ENCODE measurements around the gene DERA. TPM values are rescaled to one million over a fixed set of nuclear protein-coding genes. Genes with fewer than 3 reads are reported as not detected.

The DERA gene
- total RNA-seq, 1 donor from 2014 or later = 44.9 TPM

DNA sequence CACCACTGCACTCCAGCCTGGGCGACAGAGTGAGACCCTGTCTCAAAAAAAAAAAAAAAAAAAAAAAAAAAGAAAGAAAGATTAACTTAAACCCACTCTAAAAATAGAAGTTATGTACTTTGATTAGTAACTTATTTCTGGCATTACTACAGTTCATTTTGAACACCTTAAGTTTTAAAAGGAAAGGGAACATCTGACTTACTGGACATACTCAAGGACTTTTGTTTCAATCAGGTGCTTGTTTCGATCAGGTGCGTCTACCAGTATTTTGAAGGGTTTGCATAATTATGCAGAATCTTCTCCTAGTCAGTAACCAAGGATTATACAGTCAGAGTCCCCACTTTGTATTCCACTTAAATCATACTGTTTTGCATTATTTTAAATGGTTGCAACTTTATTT is 105.6 kb downstream of the DERA start:
- peaks cover 3% of the 10 kb centered on the region in 3 donors for H3K4me1 ChIP-seq (ENCODE audit: control insufficient read depth in 3 of 3, insufficient read depth in 3 of 3, low read length in 3 of 3)
- H3K27ac ChIP-seq (ENCODE audit: low read depth, low read length) = no peak overlapping the region
- no peak overlapping the region for H3K4me3 ChIP-seq (ENCODE audit: low read length in 3 of 3)
- peaks cover 0 to 3% (median 0%) of the 10 kb centered on the region in 3 donors for H3K9me3 ChIP-seq (ENCODE audit: control insufficient read depth in 3 of 3, low read length in 3 of 3)
- no peaks in the 10 kb centered on the region for H3K27me3 ChIP-seq (ENCODE audit: control insufficient read depth in 3 of 3, insufficient read depth in 3 of 3, low read length in 3 of 3)
- peaks cover 0 to 10% (median 3%) of the 10 kb centered on the region in 3 donors for H3K36me3 ChIP-seq (ENCODE audit: control insufficient read depth in 3 of 3, insufficient read depth in 3 of 3, low read length in 3 of 3)
- no peak overlapping the region for H3K9ac ChIP-seq (ENCODE audit: low read depth in 1 of 3, low read length in 3 of 3)

GRCh38 chr12:16018306-16018705 is 107.2 kb downstream of the DERA start:
- Histone ChIP-seq H3K4me1 (ENCODE audit: control insufficient read depth in 3 of 3, insufficient read depth in 3 of 3, low read length in 3 of 3) (no peaks in the 10 kb centered on the region), H3K36me3 (ENCODE audit: control insufficient read depth in 3 of 3, insufficient read depth in 3 of 3, low read length in 3 of 3) (peaks cover 0 to 10% (median 5%) of the 10 kb centered on the region in 3 donors), H3K27ac (ENCODE audit: low read depth, low read length) (no peak overlapping the region), H3K27me3 (ENCODE audit: control insufficient read depth in 3 of 3, insufficient read depth in 3 of 3, low read length in 3 of 3) (no peaks in the 10 kb centered on the region), H3K4me3 (ENCODE audit: low read length in 3 of 3) (no peak overlapping the region), H3K9me3 (ENCODE audit: control insufficient read depth in 3 of 3, low read length in 3 of 3) (peaks cover 0 to 3% (median 0%) of the 10 kb centered on the region in 3 donors), H3K9ac (ENCODE audit: low read depth in 1 of 3, low read length in 3 of 3) (no peak overlapping the region)

DNA sequence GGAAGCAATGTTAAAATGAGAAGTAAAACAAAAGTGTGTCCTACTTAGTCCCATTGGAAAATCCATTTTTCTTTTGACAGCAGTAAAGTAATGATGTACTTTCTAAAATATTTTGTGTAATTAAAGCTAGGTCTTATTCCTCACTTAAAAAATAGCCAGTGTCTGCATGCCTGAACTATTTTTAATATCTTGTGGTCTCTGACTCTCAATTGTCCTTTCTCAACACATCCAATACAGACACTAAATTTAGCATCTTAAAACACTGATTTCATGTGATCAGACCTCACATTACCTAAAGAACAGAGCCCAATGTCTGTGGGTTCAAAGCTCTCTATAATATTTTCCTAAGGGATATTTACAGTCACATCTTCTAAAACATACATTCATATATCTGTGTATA is 108.0 kb downstream of the DERA start:
- Histone ChIP-seq H3K36me3 (ENCODE audit: control insufficient read depth in 3 of 3, insufficient read depth in 3 of 3, low read length in 3 of 3) (peaks cover 0 to 9% (median 5%) of the 10 kb centered on the region in 3 donors), H3K27me3 (ENCODE audit: control insufficient read depth in 3 of 3, insufficient read depth in 3 of 3, low read length in 3 of 3) (no peaks in the 10 kb centered on the region), H3K4me1 (ENCODE audit: control insufficient read depth in 3 of 3, insufficient read depth in 3 of 3, low read length in 3 of 3) (no peaks in the 10 kb centered on the region), H3K4me3 (ENCODE audit: low read length in 3 of 3) (no peak overlapping the region), H3K27ac (ENCODE audit: low read depth, low read length) (no peak overlapping the region), H3K9me3 (ENCODE audit: control insufficient read depth in 3 of 3, low read length in 3 of 3) (peaks cover 0 to 3% (median 0%) of the 10 kb centered on the region in 3 donors), H3K9ac (ENCODE audit: low read depth in 1 of 3, low read length in 3 of 3) (no peak overlapping the region)

DNA sequence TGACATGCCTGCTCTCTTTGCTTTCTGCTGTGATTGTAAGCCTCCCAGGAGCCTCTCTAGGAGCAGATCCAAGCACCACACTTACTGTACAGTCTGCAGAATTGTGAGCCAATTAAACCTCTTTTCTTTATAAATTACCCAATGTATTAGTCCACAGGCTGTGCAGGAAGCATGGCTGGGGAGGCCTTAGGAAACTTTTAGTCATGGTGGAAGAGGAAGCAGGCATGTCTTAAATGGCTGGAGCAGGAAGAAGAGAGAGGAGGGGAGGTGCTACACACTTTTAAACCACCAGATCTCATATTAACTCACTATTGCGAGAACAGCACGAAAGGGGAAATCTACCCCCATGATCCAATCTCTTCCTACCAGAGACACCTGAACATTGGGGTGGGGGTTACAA is 108.9 kb downstream of the DERA start:
- Histone ChIP-seq H3K4me1 (ENCODE audit: control insufficient read depth in 3 of 3, insufficient read depth in 3 of 3, low read length in 3 of 3) (no peaks in the 10 kb centered on the region), H3K4me3 (ENCODE audit: low read length in 3 of 3) (no peak overlapping the region), H3K27me3 (ENCODE audit: control insufficient read depth in 3 of 3, insufficient read depth in 3 of 3, low read length in 3 of 3) (no peaks in the 10 kb centered on the region), H3K27ac (ENCODE audit: low read depth, low read length) (no peak overlapping the region), H3K9ac (ENCODE audit: low read depth in 1 of 3, low read length in 3 of 3) (no peak overlapping the region), H3K9me3 (ENCODE audit: control insufficient read depth in 3 of 3, low read length in 3 of 3) (no peaks in the 10 kb centered on the region), H3K36me3 (ENCODE audit: control insufficient read depth in 3 of 3, insufficient read depth in 3 of 3, low read length in 3 of 3) (peaks cover 0 to 5% (median under 1%) of the 10 kb centered on the region in 3 donors)

GRCh38 chr12:16021026-16021425 is 109.9 kb downstream of the DERA start:
- H3K4me3 ChIP-seq (ENCODE audit: low read length in 3 of 3) = no peak overlapping the region
- no peak overlapping the region for H3K27ac ChIP-seq (ENCODE audit: low read depth, low read length)
- no peaks in the 10 kb centered on the region for H3K9me3 ChIP-seq (ENCODE audit: control insufficient read depth in 3 of 3, low read length in 3 of 3)
- H3K27me3 ChIP-seq (ENCODE audit: control insufficient read depth in 3 of 3, insufficient read depth in 3 of 3, low read length in 3 of 3) = no peaks in the 10 kb centered on the region
- no peak overlapping the region for H3K9ac ChIP-seq (ENCODE audit: low read depth in 1 of 3, low read length in 3 of 3)
- no peaks in the 10 kb centered on the region for H3K4me1 ChIP-seq (ENCODE audit: control insufficient read depth in 3 of 3, insufficient read depth in 3 of 3, low read length in 3 of 3)
- H3K36me3 ChIP-seq (ENCODE audit: control insufficient read depth in 3 of 3, insufficient read depth in 3 of 3, low read length in 3 of 3) = peaks cover 0 to 2% (median 0%) of the 10 kb centered on the region in 3 donors

DNA sequence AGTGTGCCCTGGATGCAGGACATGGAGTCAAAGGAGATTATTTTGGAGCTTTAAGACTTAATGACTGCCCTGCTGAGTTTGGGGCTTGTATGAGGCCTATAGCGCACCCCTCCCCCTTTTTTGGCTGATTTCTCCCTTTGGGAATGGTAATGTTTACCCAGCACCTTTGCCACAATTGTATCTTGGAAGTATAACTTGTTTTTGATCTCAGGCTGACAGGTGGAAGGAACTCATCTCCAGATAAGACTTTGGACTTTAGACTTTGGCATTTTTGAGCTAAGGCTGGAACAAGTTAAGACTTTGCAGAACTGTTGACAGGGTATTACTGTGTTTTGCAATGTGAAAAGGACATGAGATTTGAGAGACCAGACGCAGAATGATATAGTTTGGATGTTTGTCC is 110.5 kb downstream of the DERA start:
- Histone ChIP-seq H3K9me3 (ENCODE audit: control insufficient read depth in 3 of 3, low read length in 3 of 3) (no peaks in the 10 kb centered on the region), H3K4me3 (ENCODE audit: low read length in 3 of 3) (no peak overlapping the region), H3K36me3 (ENCODE audit: control insufficient read depth in 3 of 3, insufficient read depth in 3 of 3, low read length in 3 of 3) (peaks cover 0 to 2% (median 0%) of the 10 kb centered on the region in 3 donors), H3K4me1 (ENCODE audit: control insufficient read depth in 3 of 3, insufficient read depth in 3 of 3, low read length in 3 of 3) (no peaks in the 10 kb centered on the region), H3K27me3 (ENCODE audit: control insufficient read depth in 3 of 3, insufficient read depth in 3 of 3, low read length in 3 of 3) (no peaks in the 10 kb centered on the region), H3K27ac (ENCODE audit: low read depth, low read length) (no peak overlapping the region), H3K9ac (ENCODE audit: low read depth in 1 of 3, low read length in 3 of 3) (no peak overlapping the region)

DNA sequence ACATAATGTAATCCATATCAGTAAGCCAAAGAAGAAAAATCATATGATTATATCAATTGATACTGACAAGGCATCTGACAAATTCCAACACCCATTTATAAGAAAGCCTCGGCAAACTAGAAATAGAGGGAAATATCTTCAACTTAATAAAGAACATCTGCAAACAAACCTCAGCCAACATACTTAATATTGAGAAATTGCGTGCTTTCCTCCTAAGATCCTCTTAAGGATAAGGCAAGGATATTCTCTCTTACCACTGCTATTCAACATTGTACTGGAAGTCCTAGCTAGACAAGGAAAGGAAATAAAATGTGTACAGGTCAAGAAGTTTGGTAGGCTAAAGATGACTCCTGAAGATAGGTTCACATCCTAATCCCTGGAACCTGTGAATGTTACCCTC is 115.9 kb downstream of the DERA start:
- H3K27me3 ChIP-seq (ENCODE audit: control insufficient read depth in 3 of 3, insufficient read depth in 3 of 3, low read length in 3 of 3) = no peaks in the 10 kb centered on the region
- no peak overlapping the region for H3K4me3 ChIP-seq (ENCODE audit: low read length in 3 of 3)
- H3K9ac ChIP-seq (ENCODE audit: low read depth in 1 of 3, low read length in 3 of 3) = no peak overlapping the region
- no peaks in the 10 kb centered on the region for H3K4me1 ChIP-seq (ENCODE audit: control insufficient read depth in 3 of 3, insufficient read depth in 3 of 3, low read length in 3 of 3)
- H3K9me3 ChIP-seq (ENCODE audit: control insufficient read depth in 3 of 3, low read length in 3 of 3) = no peaks in the 10 kb centered on the region
- no peak overlapping the region for H3K27ac ChIP-seq (ENCODE audit: low read depth, low read length)
- peaks cover 0 to 1% (median 0%) of the 10 kb centered on the region in 3 donors for H3K36me3 ChIP-seq (ENCODE audit: control insufficient read depth in 3 of 3, insufficient read depth in 3 of 3, low read length in 3 of 3)

GRCh38 chr12:16030744-16031143 is 119.6 kb downstream of the DERA start:
- H3K9me3 ChIP-seq (ENCODE audit: control insufficient read depth in 3 of 3, low read length in 3 of 3) = no peaks in the 10 kb centered on the region
- no peak overlapping the region for H3K9ac ChIP-seq (ENCODE audit: low read depth in 1 of 3, low read length in 3 of 3)
- H3K27me3 ChIP-seq (ENCODE audit: control insufficient read depth in 3 of 3, insufficient read depth in 3 of 3, low read length in 3 of 3) = no peaks in the 10 kb centered on the region
- H3K4me1 ChIP-seq (ENCODE audit: control insufficient read depth in 3 of 3, insufficient read depth in 3 of 3, low read length in 3 of 3) = no peaks in the 10 kb centered on the region
- H3K4me3 ChIP-seq (ENCODE audit: low read length in 3 of 3) = no peak overlapping the region
- no peaks in the 10 kb centered on the region for H3K36me3 ChIP-seq (ENCODE audit: control insufficient read depth in 3 of 3, insufficient read depth in 3 of 3, low read length in 3 of 3)
- H3K27ac ChIP-seq (ENCODE audit: low read depth, low read length) = no peak overlapping the region

DNA sequence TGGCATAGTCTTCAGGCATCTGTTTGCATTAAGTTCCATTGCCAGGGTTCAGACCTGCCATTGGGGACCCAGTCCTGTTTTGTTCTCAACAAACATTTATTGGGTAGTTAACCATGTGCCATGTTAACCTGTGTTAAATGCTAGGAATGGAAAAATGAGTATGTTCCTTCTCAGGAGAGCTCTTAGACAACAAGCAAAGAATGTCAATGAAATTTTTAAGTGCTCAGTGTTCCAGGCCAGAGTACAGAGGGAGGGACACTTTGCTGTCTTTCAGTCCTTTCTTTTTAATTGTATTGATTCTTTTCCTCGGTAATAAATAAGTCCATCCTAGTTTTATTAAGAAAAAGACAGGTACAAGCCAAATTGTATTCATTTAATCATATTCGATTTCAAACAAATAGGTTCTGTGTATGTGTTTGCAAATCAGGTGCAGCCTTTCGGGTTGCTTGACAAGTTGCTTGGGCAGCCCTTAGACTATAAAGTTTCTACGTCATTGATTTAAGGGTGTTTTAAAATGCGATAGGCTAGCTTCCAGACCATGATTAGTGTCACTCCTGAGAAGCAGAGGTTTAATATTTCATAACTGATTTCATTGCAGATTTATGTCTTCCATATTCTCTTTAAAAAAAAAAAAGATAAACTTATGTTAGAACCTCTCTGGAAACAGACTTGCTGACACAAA is 123.1 kb downstream of the DERA start:
- peaks cover 3 to 17% (median 10%) of the 10 kb centered on the region in 3 donors for H3K36me3 ChIP-seq (ENCODE audit: control insufficient read depth in 3 of 3, insufficient read depth in 3 of 3, low read length in 3 of 3)
- no peak overlapping the region for H3K4me3 ChIP-seq (ENCODE audit: low read length in 3 of 3)
- no peaks in the 10 kb centered on the region for H3K27me3 ChIP-seq (ENCODE audit: control insufficient read depth in 3 of 3, insufficient read depth in 3 of 3, low read length in 3 of 3)

DNA sequence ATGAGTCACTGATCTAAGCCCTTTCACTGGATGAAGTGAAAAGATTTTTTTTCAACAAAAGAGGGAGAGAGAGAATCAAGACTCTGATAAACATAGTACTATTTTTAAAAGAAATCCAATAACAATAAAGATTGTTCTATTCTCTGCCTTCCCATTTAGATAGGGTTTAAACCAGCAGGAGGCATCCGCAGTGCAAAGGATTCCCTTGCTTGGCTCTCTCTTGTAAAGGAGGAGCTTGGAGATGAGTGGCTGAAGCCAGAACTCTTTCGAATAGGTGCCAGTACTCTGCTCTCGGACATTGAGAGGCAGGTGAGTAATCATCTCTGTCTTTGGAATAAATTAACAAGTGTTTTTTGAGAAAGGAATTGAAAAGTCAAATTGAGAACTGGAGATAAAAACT is 124.9 kb downstream of the DERA start:
- Histone ChIP-seq H3K27me3 (ENCODE audit: control insufficient read depth in 3 of 3, insufficient read depth in 3 of 3, low read length in 3 of 3) (no peaks in the 10 kb centered on the region), H3K36me3 (ENCODE audit: control insufficient read depth in 3 of 3, insufficient read depth in 3 of 3, low read length in 3 of 3) (peaks cover 3 to 18% (median 10%) of the 10 kb centered on the region in 3 donors), H3K4me1 (ENCODE audit: control insufficient read depth in 3 of 3, insufficient read depth in 3 of 3, low read length in 3 of 3) (no peaks in the 10 kb centered on the region), H3K9ac (ENCODE audit: low read depth in 1 of 3, low read length in 3 of 3) (no peak overlapping the region), H3K9me3 (ENCODE audit: control insufficient read depth in 3 of 3, low read length in 3 of 3) (no peaks in the 10 kb centered on the region), H3K27ac (ENCODE audit: low read depth, low read length) (no peak overlapping the region), H3K4me3 (ENCODE audit: low read length in 3 of 3) (no peak overlapping the region)

More for the DNA sequence above, 123.1 kb downstream of the DERA start:
- H3K9me3 ChIP-seq (ENCODE audit: control insufficient read depth in 3 of 3, low read length in 3 of 3) = no peaks in the 10 kb centered on the region
- H3K9ac ChIP-seq (ENCODE audit: low read depth in 1 of 3, low read length in 3 of 3) = no peak overlapping the region
- no peak overlapping the region for H3K27ac ChIP-seq (ENCODE audit: low read depth, low read length)
- H3K4me1 ChIP-seq (ENCODE audit: control insufficient read depth in 3 of 3, insufficient read depth in 3 of 3, low read length in 3 of 3) = no peaks in the 10 kb centered on the region

Measured in skeletal muscle tissue (tissue), 4 donors.